ENCODE data around the gene MMP24. TPM values are rescaled to one million over a fixed set of nuclear protein-coding genes. Genes with fewer than 3 reads are reported as not detected.
"Not testable (repeated sequence)": the region's sequence is repeated elsewhere in the genome, so short reads cannot be mapped to it uniquely, and the experiment has no call there.

The MMP24 gene
- total RNA-seq, 1 experiment from 2014 or later, result 0.24 TPM

- DNase-seq (ENCODE audit: low read depth, low spot score), result no peak
- in situ Hi-C loops (cut with HindIII; ENCODE audit: low pct_unique_long_range_greater_than_20kb, low sequenced_read_pairs), result no loop called here
Measured at GRCh38 chr20:35312318-35312717, 85.8 kb downstream of the MMP24 start.

- in situ Hi-C loops (cut with HindIII; ENCODE audit: low pct_unique_long_range_greater_than_20kb, low sequenced_read_pairs), result no loop called here
- no peak for DNase-seq (ENCODE audit: low read depth, low spot score)
Measured at GRCh38 chr20:35314816-35315631, 88.5 kb downstream of the MMP24 start.

GRCh38 chr20:35315632-35316020, 89.1 kb downstream of the MMP24 start:
- not testable (repeated sequence) for DNase-seq (ENCODE audit: low read depth, low spot score)

DNA sequence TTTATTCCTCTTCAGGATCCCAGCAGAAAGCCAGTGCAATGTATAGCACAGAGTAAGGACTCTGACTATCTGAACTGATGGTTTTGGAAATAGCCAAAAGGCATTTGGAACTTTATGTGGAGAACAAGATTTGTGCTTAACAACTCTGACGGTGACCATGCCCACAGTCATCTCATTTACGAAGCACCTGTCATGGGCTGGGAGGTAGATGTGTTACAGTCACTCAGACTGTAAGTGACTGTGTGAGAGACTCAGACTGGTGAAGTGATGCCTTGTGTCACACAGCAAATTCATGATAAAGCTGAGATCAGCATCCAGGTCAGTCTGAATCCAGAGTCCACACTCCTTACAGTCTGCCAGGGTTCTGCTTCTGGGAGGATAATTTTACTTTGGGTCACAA, 89.6 kb downstream of the MMP24 start:
- in situ Hi-C loops (cut with HindIII; ENCODE audit: low pct_unique_long_range_greater_than_20kb, low sequenced_read_pairs), result no loop called here
- no peak for DNase-seq (ENCODE audit: low read depth, low spot score)

More at GRCh38 chr20:35315632-35316020, 89.1 kb downstream of the MMP24 start:
- in situ Hi-C loops (cut with HindIII; ENCODE audit: low pct_unique_long_range_greater_than_20kb, low sequenced_read_pairs), result not testable (repeated sequence)

DNA sequence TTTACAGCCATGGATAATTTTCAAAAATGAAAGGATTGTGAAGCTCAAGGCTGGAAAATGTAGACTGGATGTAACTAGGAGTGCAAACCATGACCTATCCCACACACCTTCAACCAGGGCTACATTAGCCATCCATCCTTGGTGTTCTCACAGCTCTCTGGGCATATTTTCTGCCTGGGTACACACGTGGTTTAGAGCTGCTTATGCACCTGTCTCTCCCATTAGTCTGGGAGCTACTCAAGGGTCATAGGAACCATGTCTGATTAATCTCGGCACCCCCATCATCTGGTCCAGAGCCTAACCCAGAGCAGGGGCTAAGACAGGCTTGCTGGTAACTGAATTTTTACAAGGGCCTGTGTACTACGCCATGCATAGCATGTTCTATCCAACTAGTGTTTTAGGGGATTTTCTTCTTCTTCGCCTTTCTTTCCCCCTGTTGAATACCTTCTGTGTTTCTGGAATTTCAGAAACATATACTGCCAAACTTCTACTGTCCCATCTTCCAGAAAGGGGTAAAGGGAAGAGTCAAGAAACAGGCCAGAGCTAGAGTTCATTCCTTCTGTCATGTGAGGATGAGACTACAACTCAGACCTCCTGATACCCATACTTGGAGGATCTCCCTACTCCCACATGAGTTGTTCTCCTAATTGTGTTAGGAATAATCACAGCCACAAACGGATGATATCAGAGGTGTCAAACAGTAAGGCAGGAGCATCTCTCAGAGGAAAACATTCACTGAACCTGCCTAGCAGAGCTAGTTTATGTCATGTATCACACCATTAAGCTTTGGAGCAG, 91.1 kb downstream of the MMP24 start:
- in situ Hi-C loops (cut with HindIII; ENCODE audit: low pct_unique_long_range_greater_than_20kb, low sequenced_read_pairs), result no loop called here
- DNase-seq (ENCODE audit: low read depth, low spot score), result no peak

DNA sequence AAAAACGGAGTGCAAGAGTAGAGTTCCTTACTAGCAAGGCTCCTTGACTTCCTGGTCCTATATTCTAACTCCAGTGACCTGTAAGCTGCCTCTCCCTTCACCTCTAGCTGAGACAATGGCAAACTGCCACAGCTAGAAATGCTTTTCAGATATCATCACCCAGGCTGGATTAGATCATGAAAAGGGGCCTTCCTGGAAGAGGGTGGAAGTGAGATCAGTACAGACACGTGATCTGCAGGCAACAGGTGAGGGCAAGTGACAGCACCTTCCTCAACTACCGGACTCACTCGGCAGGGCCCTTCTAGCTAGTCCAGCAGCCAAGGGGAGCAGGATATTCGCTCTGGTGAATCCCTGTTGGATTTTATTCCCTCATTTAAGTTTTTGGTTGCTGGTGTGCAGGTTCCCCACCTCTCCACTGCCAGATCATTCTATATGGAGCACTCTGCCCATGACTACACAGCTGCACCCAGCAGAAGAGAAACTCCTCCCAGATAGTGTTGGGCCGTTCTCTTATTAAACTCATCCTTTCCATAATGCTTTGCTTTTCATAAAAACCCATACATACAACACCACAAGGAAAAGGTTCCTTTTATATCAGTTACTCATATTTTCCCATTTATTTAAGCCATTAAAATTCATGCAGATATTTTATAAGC, 92.1 kb downstream of the MMP24 start:
- DNase-seq (ENCODE audit: low read depth, low spot score), result no peak

DNA sequence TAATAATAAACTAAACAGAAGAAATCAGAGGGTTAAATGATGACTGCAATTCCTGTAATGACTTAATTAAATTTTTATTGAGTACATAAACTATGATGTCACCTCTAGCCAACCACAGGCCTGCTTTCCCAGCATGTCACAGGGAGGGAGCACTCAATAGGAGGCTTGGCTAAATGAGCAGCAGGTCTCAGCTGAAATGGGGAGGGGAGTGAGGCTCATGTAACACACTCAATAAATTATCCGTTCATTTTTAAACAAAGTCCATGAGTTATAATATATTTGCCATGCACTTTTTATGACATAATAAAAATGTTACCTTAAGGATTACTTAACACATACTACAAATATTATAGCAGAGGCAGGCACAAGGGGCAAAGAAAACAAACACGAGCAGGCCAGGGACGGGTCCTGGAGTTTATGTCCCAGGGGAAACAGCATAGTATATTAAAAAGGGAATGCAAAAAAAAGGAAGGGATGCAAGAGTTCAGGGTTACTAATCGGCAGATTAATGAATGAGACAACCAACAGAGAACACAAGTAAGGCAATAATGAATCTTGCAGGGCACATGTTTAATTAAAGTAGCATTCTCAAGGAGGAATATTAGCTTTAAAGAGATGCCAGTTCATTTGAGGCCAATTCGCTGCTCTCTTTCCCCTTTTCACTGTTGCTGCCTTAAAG, 92.8 kb downstream of the MMP24 start:
- in situ Hi-C loops (cut with HindIII; ENCODE audit: low pct_unique_long_range_greater_than_20kb, low sequenced_read_pairs), result no loop called here
- no peak for DNase-seq (ENCODE audit: low read depth, low spot score)

More for the DNA sequence above, 92.1 kb downstream of the MMP24 start:
- in situ Hi-C loops (cut with HindIII; ENCODE audit: low pct_unique_long_range_greater_than_20kb, low sequenced_read_pairs), result no loop called here

DNA sequence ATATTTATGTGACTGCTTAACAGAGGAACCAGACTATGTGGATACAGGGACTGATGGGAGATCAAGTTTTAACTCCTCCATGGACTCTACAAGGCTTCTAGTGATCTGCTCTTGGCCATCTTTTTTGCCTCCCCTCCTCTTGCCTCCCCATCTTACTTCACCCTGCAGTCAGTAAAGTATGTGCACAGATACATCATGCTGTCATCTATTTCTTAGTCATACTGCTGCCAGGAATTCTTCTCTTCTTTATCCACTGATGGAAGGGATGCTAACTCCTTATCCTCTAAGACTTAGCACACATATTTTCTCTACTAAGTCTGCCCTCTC, 93.3 kb downstream of the MMP24 start:
- no peak for DNase-seq (ENCODE audit: low read depth, low spot score)
- in situ Hi-C loops (cut with HindIII; ENCODE audit: low pct_unique_long_range_greater_than_20kb, low sequenced_read_pairs), result no loop called here

DNA sequence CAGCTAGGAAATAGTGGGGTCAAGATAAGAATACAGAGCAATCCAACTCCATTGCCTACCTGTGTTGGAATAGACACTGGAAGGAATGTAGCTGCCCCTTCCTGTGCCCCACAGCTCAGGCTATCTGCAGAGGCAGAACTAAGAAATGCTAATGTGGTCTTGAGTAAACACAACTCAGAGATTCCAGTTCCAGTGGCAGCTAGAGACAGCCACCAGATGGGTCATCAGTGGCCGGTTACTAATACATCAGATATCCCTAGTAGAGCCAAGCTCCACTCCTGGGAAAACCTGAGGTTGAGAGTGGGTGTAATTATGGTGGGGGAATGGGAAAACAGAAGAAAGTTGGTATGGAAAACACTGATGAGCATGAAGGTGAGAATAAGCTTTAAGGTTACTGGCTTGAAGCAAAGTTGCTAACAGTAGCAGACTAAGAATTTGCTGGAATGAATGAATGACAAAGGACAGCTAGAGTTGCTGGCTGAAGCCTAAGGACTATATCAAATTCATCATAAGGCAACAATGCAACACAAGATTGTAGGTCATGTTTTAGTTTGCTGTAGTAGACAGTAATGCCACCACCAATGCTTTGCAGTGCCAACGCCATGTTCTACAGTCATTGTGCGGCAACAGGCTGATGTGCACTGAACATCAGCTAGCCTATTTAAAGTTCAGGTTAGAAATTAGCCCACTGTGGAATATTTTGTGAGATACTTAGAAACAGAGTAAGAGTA, 94.1 kb downstream of the MMP24 start:
- DNase-seq (ENCODE audit: low read depth, low spot score), result no peak
- in situ Hi-C loops (cut with HindIII; ENCODE audit: low pct_unique_long_range_greater_than_20kb, low sequenced_read_pairs), result no loop called here

DNA sequence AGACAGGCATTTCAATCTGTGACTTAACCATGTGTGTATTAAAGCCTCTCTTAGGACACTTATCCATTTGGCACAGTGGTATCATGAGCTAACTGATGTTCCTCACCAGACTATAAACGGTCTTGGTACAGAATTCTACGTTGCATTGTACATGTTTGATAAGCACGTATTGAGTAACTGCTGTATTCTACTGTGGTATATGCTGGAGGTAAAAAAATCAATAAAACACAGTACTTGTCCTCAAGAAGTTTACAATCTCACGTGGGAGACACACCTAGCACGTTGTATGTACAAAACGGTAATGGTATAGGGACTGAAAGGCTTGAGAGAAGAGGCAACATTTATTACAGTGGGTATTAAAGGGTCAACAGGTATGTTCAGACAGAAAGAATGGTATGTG, 98.9 kb downstream of the MMP24 start:
- no peak for DNase-seq (ENCODE audit: low read depth, low spot score)
- in situ Hi-C loops (cut with HindIII; ENCODE audit: low pct_unique_long_range_greater_than_20kb, low sequenced_read_pairs), result no loop called here

- in situ Hi-C loops (cut with HindIII; ENCODE audit: low pct_unique_long_range_greater_than_20kb, low sequenced_read_pairs), result no loop called here
Measured at GRCh38 chr20:35326021-35326739, 99.7 kb downstream of the MMP24 start.

More at GRCh38 chr20:35326021-35326739, 99.7 kb downstream of the MMP24 start:
- DNase-seq (ENCODE audit: low read depth, low spot score), result no peak

Small RNA genes within 50 kb of the gene (small RNA-seq; reads per million reads assigned to genes)
- gene MT1P3 (0 reads per million in 2 experiments), gene RNA5SP483 (0.02 to 0.10 reads per million in 2 experiments)

Other genes with a start within 250 kb of the MMP24 start
- 32.8 and 34.8 TPM in 2 replicates for gene TRPC4AP, start 133.9 kb upstream of the MMP24 start, total RNA-seq (2014; rRNA removed; shearing (Covaris generic))
- gene EDEM2, start 79.4 kb upstream of the MMP24 start, total RNA-seq (2014; rRNA removed; shearing (Covaris generic)), result 94.9 and 103 TPM in 2 replicates
- gene PROCR, start 54.6 kb upstream of the MMP24 start, total RNA-seq (2014; rRNA removed; shearing (Covaris generic)), result 41.0 and 45.2 TPM in 2 replicates
- gene MMP24OS, start 51.4 kb downstream of the MMP24 start, total RNA-seq (2014; rRNA removed; shearing (Covaris generic)), result 13.2 and 16.1 TPM in 2 replicates
- 154 and 178 TPM in 2 replicates for gene EIF6, start 58.1 kb downstream of the MMP24 start, total RNA-seq (2014; rRNA removed; shearing (Covaris generic))
- gene FAM83C, start 65.7 kb downstream of the MMP24 start, total RNA-seq (2014; rRNA removed; shearing (Covaris generic)), result not detected in 2 replicates
- 37.8 and 42.9 TPM in 2 replicates for gene UQCC1, start 185.3 kb downstream of the MMP24 start, total RNA-seq (2014; rRNA removed; shearing (Covaris generic))
- not detected in 2 replicates for gene GDF5, start 211.5 kb downstream of the MMP24 start, total RNA-seq (2014; rRNA removed; shearing (Covaris generic))
- gene CEP250, start 228.9 kb downstream of the MMP24 start, total RNA-seq (2014; rRNA removed; shearing (Covaris generic)), result 36.5 and 39.3 TPM in 2 replicates